GM21423 (cell line): ENCODE results near the gene NAV2.

ENCODE experiments used
- ATAC-seq: cut with Tn5 transposase; IDR thresholded peaks from one replicate; pipeline ENCODE4 v1.9.1; 2021; ENCODE audit warnings: mild to moderate bottlenecking, moderate library complexity; ENCODE audit not compliant: unreplicated experiment

The NAV2 gene

GRCh38 chr11:19803506-19803998 is 90.9 kb downstream of the NAV2 start:
- no peak for ATAC-seq

- ATAC-seq = no peak
Measured at GRCh38 chr11:19805376-19805775, 92.7 kb downstream of the NAV2 start.

DNA sequence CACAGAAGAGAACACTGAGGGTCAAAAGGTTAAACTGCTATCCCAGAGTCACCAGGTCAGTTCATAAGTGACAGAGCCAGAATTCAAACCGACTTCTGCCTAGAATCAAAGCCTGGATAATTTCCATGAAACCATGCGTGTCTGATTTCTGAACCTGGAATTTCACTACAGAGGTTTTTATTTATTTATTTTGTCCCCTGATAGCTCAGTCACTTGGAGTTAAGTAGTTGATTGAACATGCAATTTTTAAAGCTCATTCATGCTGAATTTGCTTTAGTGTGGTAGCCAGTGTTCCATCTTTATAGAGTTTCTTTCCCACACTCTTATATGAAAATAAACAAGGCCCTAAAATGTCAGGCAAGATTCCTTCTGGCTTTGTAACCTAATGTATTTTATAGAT is 93.2 kb downstream of the NAV2 start:
- no peak for ATAC-seq

DNA sequence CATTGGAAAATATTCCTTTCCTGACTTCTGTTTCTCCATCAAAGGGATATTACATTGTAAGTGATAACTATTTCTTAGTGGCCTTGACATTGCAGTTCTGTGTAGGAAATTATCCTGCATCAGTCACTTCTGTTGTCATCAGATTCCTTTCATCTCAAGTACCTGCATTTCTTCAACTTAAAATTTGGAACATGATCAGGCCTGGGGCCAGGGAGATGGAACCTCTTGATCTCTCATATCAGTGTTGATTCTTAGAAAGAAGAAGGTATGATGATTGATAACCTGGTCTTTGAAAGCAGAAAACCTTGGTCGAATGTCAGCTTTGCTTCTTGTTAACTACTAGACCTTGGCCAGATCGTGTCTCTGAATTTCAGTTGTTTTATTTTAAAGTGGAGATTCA is 93.6 kb downstream of the NAV2 start:
- no peak for ATAC-seq

DNA sequence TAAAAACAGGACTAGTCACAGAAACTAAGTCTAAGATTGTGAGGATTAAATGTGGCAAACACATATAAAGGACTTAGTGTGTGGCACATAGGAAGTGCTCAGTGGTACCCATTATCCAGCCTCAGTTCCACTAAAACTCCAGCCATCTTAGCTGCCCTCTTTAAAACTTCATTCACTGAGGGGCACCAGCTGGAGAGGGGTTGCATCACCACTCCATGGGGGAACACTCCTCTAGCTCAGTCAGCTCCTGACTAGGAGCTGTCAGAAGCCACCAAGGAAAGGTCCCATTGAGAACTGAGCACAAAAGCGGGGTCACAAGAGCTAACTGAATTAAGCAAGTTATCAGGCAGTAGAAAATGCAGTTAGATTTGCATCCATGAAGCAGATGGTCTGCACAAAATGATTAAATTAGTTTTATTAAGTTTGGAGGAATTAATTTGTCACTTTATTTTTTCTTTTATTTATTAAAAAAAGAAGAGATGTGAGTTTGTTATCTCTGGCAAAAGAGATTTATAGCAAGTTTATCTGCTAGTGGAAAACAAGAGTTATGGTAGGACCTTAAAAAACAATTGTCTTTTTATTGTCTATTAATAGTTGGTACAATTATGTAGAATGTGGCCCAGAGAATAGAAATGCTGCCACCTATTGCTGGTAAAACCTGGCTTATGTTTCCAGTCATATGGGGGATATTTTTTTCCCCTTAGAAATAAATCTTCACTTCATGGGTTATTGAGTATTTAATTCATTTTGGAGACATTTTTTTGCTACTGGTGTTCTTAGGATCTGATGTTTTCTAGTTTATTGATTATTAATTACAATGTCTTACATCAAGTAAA is 95.7 kb downstream of the NAV2 start:
- ATAC-seq = no peak

- ATAC-seq = no peak
Measured at GRCh38 chr11:19810852-19811251, 98.2 kb downstream of the NAV2 start.

DNA sequence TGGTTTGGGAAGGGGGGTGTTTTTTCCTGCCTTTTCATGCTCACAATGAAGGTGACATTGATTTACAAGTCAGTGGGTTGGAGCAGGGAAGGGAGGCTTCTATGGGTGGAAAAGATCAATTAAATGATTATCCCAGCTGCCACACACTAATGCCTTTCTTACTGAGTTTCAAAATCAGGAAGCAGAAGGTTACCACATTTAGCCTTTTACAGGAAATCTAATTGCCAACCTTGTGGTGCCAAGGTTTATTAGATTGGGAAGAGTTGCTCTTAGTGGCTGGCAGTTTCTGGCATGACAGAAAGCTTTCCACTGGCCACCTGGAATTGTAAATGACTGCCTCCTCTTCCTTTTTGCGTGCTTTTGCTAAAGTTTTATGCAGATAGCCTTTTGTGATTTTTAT is 98.7 kb downstream of the NAV2 start:
- no peak for ATAC-seq

- ATAC-seq = no peak
Measured at GRCh38 chr11:19812096-19812495, 99.5 kb downstream of the NAV2 start.

GRCh38 chr11:19812710-19813109 is 100.1 kb downstream of the NAV2 start:
- ATAC-seq = no peak

- ATAC-seq = no peak
Measured at GRCh38 chr11:19813158-19813879, 100.7 kb downstream of the NAV2 start.

- no peak for ATAC-seq
Measured at GRCh38 chr11:19814421-19814820, 101.8 kb downstream of the NAV2 start.

DNA sequence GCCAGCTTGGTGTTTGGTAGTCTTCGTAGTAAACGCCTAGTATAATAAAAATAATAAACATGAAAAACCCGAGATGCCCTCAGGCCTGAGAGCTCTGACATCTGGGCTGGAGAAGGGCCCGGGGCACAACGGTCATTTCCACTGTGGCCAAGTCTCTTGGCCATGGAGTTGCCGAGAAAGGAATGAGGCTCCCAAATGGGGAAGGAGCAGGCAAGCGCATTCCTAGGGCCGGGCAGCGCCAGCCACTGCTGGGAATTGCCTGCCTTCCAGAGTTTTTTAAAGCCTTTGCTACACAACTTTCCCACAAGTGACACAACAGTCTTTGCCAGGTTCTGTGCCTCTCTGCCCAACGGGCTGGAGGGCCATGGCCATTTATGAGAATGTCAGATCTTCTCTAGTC is 103.4 kb downstream of the NAV2 start:
- no peak for ATAC-seq

GRCh38 chr11:19816817-19817216 is 104.2 kb downstream of the NAV2 start:
- ATAC-seq = no peak

DNA sequence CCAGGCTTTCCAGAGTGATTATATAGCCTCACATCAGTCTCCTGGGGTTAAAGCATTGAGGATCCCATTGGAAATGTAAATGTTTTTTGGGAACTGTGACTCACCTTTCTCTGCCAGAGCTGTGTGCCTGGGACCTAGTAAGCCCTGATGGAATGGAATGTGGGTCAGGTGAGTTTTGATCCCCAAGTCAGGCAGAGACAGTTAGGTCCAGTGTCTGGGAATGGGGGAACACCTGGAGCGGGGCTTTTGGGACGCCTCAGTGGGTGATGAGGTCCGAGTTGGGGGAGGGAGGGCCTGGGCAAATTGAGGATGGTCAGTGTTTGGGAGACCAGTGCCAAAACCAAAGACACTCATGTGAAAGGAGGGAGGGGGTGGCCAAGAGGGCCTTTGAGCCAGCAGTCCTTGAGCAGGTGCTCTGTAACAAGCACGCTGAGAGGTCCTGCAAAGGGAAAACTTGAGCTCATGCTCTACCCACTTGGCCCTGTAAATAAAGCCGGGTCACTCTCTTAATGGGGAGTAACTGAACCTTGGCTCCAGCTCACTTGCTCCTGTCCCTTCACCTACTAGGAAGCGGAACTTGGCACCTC is 104.7 kb downstream of the NAV2 start:
- no peak for ATAC-seq

GRCh38 chr11:19817870-19818269 is 105.2 kb downstream of the NAV2 start:
- no peak for ATAC-seq

GRCh38 chr11:19818619-19819018 is 106.0 kb downstream of the NAV2 start:
- ATAC-seq = no peak

DNA sequence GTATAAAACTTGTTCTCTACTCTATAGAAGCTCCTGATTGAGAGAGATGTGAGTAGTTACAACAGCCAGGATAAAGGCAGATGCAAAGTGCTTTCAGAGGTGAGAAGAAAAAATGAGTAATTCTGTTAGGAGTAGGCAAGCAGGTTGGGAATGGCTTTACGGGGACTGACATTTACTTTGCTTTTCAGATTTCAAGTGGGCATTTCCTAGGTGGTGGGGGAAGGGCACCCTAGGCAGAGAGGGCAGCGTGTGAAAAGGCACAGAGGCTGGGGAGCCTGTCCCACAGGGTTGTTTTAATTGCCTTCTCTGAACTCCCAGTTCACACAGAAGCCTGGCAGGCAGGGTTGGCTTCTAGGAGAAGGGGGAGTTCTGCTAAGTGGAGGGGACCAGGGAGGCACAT is 106.5 kb downstream of the NAV2 start:
- ATAC-seq = no peak

- no peak for ATAC-seq
Measured at GRCh38 chr11:19820100-19820499, 107.5 kb downstream of the NAV2 start.

GRCh38 chr11:19821412-19821875 is 108.8 kb downstream of the NAV2 start:
- no peak for ATAC-seq

GRCh38 chr11:19821993-19822392 is 109.4 kb downstream of the NAV2 start:
- ATAC-seq = no peak

DNA sequence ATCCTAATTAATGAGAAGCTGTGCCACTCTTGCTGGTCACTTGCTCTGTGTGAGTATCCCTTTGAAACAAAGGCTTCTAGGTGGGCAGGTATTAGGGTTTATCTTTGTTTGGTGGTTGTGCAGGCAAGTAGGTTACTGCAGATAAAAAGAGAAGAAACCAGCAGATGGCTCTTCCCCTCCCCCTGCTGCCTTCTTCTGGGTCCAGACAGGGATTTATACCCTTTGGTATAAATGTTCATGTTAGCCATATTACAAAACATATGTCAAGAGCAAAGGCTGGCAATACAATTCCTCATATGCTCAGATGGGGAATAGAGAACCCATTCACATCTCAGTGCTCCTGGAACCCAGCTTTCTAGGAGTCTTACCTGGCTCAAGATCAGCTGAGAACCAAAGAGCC is 109.9 kb downstream of the NAV2 start:
- ATAC-seq = no peak

GRCh38 chr11:19826606-19827005 is 114.0 kb downstream of the NAV2 start:
- ATAC-seq = no peak
